HG03139 (cell line): ENCODE measurements around the gene DMXL1.
"Not testable (repeated sequence)": the region's sequence is repeated elsewhere in the genome, so short reads cannot be mapped to it uniquely, and the experiment has no call there.

Experiments used
- ATAC-seq: cut with Tn5 transposase; IDR thresholded peaks from one replicate; pipeline ENCODE4 v1.9.1; 2021; ENCODE audit not compliant: unreplicated experiment

The DMXL1 gene

DNA sequence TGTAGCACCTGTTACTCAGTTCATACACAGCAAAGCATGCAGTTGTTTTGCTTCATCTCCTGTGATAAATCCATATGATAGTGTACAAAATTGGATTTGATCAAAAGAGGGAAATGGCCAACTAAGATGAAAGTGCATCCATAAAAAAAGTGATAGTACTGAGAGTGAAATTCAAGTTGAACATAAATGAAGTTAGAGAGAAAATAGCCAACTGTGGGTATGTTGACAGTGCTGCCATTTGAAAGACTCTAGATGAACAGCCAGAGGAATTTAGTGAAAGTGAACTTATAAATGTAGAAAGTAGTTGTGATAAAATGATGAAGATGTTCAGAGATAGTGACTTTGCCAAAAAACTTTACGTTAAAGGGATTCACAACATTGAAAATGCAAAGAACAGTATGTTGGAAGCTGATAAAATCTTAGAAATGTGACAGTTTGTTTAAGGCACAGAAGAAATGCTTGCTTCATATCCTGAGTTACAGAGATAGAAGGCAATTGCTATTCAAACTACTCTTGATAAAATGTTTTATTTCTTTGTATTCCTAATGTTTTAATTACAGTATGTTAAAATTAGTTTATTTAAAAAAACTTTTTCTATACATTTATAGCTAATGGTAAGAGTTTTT is 119.7 kb downstream of the DMXL1 start:
- ATAC-seq = no peak

DNA sequence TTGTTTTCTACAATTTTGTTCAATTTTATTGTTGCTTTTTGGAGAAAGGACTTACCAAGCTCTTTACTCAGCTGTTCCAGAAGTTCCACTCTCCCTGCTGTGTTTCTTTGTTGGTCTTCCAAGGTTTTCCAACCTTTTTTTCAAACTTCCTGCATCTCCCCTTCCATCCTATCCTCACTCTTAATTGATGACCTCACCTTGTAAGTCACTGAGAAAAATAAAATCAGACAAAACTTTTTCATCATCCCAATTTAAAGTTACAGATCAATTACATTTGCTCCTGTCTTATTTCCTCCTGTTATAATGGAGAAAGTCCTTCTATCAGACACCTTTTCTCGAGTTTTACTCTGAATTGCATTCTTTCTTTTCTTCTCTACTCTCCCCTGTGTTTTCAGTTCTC is 121.1 kb downstream of the DMXL1 start:
- no peak for ATAC-seq

DNA sequence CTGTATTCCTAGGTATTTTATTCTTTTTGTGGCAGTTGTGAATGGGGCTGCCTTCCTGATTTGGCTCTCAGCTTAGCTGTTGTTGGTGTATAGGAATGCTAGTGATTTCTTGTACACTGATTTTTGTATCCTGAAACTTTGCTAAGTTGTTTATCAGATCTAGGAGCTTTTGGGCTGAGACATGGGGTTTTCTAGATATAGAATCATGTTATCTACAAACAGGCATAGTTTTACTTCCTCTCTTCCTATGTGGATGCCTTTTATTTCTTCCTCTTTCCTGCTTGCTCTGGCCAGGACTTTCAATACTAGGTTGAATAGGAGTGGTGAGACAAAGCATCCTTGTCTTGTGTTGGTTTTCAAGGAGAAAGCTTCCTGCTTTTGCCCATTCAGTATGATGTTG is 129.9 kb downstream of the DMXL1 start:
- no peak for ATAC-seq

DNA sequence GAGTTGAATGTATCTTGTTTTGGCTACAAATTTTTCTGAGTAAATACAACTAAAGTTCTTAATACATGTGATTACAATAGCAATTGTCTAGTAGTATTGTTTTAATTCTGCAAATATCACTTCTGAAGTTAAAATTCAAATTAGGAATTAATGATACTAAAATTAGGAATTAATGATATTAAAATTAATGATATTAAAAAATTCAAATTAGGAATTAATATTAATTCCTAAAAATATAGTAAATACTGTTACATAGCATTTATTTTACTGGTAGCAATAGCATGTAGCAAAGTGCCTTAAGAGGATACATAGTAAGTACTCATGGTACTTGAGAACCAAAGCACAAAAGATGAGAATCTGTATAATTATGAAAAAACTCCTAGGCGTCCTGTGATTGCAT is 136.2 kb downstream of the DMXL1 start:
- no peak for ATAC-seq

DNA sequence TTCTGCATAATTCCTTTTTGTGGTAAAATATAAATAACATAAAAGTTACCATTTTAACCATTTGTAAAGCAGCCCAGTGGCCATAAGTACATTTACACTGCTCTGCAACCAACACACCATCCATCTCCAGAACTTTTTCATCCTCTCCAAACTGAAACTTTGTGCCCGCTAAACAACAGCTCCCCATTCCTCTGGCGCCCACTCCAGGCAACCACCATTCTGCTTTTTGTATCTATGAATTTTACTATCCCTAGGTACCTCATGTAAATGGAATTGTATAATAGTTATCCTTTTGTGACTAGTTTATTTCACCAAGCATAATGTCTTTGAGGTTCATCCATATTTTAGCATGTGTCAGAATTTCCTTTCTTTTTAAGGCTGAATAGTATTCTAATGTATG is 141.1 kb downstream of the DMXL1 start:
- ATAC-seq = no peak

DNA sequence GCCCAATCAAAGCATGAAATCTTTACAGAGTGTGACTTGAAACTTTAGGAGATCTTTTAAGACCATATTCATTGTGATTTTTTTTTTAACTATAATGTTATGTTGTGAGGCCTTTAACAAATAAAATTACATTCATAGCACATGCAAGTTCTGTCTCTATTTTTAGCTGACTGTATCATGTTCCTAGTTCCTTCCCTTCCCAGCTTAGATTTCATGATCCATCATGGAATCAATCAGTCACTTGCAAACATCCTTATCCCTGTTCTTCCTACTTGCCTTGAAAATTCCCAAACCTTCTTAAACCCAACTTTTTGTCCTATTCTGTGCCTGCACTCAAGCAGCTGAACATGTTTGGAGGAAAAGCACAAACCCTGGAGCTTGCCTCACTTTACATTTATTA is 141.8 kb downstream of the DMXL1 start:
- ATAC-seq = no peak

DNA sequence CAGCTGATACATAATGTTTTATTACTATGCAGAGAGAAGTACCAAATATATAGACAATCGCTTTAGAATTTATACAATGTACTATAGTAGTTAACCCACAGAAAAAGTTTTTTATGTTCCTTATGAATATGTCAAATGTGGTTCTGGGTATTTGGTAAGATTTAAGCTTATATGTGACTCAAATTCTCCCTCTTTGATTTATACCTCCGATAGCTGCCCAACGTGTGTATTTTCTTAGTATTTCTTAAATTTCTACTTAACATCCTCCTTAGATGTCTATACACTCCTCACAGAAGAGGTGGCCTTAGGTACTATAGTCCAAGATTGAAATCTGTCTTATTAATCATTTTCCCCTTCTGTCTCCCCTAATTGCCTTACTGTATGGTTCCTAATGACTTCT is 146.3 kb downstream of the DMXL1 start:
- ATAC-seq = no peak

DNA sequence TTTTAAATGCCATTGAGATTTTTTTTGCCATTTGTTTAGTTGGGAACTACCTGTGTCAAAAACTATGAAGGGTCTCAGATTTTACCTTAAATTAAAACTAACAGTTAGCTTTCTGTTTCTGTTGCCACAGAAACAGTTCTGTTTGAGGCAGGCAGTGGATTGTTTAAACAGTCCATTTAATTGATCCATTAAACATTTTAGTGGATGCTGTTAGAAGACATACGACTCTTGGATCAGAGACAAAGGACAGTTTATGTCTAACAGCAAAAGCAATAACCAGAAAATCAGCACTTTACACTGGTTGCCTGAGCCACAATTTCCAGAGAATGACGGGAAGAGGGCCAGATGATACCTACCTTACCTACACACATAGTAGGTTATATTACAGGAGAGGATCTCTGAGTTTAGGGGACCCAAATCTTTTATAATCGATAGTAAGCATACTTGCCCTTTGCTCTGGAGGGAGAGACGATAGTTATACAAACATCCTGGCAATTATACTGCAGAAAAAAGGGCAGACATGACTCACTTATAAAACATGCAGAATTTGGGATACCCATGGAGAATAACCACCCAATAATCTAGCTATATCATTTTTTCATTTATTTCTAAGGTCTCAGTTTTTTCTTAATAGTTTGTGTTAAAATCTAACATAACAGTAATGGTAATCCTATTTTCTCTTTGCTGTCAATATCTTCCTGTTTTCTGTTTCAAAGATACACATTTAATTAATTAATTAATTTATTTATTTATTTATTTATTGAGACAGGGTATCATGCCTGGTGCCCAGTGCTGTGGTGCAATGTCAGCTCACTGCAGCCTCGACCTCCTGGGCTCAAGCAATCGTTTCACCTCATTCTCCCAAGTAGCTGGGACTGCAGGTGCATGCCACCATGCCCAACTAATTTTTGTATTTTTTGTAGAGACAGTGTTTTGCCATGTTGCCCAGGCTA is 148.2 kb downstream of the DMXL1 start:
- ATAC-seq = no peak

DNA sequence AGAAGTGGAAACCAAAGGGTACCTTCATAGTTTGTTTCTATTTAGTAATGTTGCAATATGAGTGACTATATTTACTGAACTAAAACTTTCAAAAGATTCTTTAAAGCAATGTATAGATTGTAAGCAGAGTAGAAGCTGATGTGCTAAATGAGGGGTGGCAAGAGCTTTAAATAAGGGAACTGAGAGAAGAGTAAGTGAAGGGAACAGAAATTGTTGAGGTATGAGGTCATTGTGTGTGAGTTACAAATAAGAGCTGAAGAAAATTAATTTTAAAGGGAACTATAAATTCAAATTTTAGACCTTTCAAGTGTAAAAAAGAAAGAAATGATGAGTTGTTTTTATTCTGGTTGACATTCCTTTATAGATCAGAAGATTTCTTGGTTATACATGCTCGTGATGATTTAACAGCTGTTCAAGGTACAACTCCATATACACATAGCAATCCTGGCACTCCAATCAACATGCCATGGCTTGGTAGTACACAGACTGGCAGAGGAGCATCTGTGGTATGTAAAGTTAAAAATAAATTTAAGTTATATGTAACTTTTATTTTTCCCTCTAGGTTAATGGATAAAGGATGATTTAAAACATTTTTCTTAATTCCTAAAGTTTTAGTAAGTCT is 149.8 kb downstream of the DMXL1 start:
- peak; percentile 89 for ATAC-seq

DNA sequence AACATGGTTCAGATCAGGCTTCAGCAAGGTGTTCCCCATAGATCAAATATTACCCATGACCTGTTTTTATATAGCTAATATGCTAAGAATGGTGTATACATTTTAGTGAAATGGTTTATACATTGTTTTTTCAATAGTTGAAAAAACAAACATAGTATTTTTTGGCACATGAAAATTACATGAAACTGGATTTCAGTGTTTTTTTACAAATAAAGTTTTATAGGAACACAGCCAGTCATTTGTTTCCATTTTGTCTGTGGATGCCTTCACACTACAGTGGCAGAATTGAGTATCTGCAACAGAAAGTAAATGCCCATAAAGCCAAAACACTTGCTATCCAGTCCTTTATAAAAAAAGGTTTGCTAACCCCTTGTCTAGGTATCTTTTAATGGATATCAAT is 150.4 kb downstream of the DMXL1 start:
- ATAC-seq = no peak

DNA sequence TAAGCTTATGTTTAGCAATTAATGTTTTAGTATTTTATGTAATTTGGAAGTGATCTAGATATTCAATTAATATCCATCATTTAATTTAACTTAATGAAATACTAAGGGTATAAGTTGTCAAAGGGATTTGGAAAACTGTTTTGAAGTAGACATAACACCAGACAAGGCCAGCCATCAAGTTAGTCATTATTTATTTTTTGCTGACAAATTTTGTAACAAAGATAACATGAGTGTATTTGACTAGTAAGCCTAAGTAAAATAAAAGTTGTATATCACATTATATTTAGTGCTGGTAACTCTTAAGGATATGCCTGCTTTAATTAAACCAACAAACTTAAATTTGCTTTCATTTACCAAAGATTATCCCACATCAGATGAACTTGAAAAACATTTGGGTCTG is 159.1 kb downstream of the DMXL1 start:
- ATAC-seq = no peak

DNA sequence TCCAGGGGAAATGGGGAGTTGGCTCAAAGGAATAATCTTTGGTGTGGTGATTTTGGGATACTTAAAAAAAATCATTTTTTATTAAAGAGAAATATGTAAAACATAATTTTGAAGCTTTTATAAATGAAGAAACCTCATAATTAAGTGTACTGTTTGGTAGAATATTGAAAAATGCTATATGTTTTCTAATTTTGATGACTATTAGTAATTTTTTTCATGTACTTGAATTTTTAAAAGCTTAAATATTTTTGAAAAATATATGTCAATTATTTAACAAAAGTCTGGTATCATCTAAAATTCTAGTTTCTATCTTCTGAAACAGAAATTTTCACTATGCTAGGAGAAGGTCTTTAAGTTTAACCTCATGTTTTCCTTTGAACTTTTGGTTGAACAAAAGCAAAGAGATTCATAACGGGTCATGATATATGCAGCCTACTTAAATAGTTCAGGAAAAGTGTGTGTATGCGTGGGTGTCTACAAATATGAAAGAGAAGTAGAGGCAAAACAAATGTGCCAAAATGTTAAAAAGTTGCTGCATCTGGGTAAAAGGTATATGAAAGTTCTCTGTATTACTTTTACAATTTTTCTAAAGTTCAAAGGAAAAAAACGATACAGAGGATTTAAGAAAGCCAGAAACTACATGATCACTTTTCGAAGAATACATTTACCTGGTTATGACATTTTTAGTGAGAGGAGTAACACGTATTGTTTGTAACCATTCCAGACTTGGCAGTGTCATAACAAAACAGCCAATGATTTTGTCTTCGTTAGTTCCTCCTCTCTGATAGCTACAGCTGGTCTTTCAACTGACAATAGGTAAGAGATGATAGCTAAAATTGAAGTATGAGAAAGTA is 167.6 kb downstream of the DMXL1 start:
- ATAC-seq = no peak

DNA sequence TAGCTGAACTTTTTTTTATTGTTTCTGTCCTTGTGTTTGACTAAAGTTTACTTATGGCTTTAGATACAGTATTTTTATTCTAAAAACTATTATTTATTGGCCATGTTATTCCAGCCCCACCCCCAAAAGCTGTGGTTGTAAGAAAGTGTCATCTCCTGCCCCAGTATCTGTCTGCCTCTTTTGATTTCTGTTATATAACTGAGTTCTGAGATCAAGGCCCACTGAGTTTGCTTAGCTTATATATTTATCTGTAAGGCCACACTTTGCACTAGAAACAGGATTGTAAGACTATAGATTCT is 168.2 kb downstream of the DMXL1 start:
- ATAC-seq = no peak

DNA sequence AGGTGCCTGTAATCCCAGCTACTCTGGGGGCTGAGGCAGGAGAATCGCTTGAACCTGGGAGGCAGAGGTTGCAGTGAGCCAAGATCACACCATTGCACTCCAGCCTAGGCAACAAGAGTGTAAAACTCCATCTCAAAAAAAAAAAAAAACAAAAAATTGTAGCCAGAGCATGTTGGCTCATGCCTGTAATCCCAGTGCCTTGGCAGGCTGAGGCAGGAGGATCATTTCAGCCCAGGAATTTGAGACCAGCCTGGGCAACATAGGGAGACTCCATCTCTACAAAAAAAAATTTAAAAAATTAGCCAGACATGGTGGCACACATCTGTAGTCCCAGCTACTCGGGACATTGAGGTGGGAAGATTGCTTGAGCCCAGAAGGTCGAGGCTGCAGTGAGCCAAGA is 168.9 kb downstream of the DMXL1 start:
- ATAC-seq = not testable (repeated sequence)

DNA sequence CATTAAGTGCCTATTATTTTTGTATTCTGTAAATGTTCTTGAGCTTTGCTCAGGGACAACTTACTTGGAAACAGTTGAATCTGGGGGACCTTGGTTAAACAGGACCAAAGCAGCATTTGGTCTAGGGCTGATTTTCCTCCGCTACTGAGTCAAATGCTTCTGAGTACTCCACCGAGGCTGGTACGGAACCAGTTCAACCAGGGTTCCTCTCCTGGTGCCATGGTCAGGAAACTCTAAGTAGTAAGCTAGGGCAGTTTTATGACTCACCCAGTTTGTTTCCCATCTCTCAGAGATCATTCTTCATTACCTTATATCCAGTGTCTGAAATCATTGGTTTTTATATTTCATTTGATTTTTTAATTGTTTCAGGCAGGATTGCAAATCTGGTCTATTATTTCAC is 173.0 kb downstream of the DMXL1 start:
- ATAC-seq = no peak

DNA sequence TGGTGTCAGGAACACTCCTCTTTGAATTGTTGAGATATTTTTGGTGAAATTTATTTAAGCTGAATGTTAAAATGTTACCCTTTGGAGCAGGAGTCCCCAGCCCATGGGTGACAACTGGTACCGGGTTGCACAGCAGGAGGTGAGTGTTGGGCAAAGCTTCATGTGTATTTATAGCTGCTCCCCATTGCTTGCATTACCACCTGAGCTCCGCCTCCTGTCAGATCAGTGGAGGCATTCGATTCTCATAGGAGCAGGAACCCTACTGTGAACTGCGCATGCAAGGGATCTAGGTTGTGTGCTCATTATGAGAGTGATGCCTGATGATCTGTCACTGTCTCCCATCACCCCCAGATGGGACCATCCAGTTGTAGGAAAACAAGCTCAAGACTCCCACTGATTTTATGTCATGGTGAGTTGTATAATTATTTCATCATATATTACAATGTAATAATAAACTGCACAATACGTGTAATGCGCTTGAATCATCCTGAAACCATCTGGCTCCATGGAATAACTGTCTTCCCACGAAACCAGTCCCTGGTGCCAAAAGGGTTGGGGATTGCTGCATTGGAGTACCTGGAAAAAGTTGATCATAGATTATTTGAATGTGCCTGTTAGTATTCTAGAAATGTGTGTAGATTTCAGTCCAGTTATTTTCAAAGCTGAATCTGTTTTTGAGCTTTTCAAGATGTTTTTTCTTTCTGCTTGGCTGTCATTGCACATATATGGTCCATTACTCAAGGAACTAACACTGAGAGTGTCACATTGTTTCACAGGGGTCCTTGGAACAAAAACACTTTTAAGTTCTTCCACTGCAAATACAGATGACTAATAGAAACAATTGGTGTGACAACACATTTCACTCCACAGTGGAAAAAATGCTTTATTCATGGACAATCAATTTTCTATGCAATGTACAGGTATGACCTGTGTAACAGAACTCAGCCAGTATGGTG is 180.3 kb downstream of the DMXL1 start:
- ATAC-seq = no peak

DNA sequence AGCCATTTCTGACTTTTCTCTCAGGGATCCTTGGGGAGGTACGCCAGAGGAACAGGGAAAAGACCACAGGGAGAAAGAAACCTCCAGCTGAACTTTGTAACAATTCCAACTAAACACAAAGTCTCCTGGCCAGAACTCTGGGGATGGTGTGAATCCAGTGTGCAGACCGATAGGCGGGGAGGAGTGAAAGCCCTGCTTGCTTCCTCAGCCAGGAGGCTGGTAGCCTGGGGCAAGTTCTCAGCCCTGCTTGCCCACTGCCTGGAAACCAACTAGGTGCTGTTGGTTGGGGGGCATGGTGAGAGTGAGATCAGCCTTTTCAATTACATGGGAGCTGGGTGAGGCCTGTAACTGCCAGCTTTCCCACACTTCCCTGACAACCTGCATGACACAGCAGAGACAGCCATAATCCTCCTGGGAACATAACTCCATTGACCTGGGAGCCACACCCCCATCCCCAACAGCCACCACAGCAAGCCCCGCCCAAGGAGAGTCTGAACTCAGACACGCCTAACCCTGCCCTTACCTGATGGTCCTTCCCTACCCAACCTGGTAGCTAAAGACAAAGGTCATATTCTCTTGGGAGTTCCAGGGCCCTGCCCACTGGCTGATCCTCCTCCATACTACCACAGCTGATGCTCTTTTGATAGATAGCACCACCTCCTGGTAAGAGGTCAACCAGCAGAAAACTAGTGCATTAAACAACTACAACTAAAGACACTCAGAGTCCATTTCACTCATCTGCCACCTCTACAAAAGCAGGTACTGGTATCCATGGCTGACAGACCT is 184.9 kb downstream of the DMXL1 start:
- ATAC-seq = no peak

DNA sequence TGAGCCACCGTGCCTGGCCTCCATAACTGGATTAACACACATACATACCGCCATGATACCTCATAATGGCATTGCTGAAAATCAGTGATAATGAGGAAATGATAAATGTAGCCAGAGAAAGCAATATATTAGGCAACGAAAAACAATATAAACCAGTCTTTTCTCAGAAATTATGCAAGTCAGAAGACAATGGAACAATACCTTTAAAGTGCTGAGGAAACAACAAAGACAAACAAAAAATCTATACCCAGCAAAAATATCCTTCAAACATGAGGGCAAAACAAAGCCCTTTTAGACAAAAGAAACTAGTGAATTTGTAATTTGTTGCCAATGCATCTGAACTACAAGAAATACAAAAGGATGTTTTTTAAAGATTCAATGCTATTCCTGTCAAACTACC is 186.7 kb downstream of the DMXL1 start:
- ATAC-seq = no peak

DNA sequence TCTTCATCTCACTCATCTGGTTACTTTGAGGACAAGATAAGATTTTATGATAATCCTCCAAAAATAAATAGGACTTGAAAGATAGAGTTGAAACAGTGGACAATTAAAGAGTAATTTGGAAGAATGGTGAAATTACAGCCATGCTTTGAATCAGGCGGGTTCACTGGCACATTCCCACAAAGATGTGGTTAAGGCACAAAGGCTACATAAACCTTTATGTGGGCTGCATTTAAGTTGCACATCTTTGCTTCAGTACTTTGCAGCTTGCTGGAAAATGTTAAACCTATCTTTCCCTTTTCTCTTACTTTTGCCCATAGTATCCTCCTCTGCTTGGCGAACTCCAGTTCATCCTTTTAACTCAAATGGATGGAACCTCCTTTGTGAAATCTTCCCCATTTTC is 192.8 kb downstream of the DMXL1 start:
- no peak for ATAC-seq
